NCI-H226 (cell line): ENCODE measurements around the gene ZNF296.
A peak's percentile ranks its signal among the peaks of the same experiment; 100 is the strongest.

Source experiments
- DNase-seq: peaks from one replicate; pipeline ENCODE4 v3.0.0-alpha.2; 2015

Gene ZNF296

GRCh38 chr19:45079063-45079910 lies 3.0 kb upstream of the ZNF296 start, which contains the start of gene GEMIN7:
TSS of gene GEMIN7 (plus strand) at chr19:45079260. CDS start at chr19:45090115, 10,855 bp downstream.
- peak; percentile 55 for DNase-seq

GRCh38 chr19:45078390-45079062 lies 2.2 kb upstream of the ZNF296 start:
- DNase-seq: no peak

- DNase-seq: no peak
Measured at GRCh38 chr19:45076851-45077730, 813 bp upstream of the ZNF296 start.

GRCh38 chr19:45075301-45076028 lies 813 bp downstream of the ZNF296 start:
- peak; percentile 55 for DNase-seq

DNA sequence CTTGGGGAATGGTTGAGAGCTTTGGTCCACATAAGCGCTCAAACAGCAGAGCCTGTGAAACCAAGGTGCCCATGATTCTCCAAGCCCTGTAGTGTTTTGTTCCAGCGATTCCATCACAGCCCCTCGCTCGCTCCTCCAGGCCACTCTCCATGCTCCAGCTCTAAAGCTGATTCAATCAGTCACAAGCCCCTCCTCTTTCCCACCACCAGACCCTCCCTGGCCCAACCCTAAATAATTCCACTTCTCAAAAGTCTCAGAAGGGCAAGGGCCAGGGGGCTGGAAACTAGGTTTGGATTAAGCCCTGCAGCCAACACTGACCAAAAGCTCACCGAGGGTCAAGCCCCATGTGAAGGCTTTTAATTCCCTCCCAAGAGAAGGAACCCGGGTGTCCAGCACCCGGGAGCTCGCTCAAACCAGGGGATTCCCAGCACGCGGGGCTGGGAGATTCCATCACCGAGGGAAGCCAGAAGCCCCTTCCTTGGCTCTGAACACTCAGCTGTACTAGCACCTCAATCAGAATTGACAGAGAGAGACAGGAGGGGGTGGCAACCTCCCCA lies 1.5 kb downstream of the ZNF296 start:
- no peak for DNase-seq

DNA sequence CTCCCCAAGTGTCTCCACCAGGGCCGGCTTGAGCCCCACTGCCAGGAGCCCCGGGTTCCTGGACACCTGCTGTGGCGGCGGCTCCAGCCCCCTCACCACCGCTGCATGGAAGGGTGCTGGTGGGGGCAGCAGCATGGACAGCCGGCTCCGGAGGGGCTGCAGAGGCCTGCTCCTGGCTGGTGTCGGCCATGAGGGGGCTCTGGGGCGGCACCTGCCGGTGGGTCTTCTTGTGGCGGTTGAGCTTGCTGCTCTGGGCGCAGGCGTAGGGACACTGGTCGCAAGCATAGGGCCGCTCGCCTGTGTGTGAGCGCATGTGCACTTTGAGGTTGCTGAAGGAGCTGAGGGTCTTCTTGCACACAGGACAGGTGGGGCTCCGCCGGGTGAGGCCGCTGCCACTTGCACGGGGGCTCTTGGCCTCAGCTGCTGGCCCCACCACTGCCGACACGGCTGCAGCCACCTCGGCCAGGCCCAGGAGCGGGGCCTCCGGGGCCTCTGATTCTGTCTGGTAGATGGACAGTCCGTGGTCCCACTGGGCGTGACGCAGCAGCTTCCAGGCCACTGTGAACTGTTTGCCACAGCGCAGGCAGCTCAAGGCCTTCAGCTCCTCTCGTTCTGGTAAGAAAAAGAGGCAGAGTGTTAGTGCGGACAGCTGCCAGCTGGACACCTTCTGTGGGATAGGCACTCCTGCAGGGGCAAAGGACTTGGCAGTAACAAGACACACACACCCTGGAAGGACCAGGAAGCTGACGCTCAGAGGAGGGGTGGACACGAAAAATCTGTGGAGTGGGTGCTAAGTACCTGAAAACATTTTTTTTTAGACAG lies 4.1 kb downstream of the ZNF296 start:
- no peak for DNase-seq

- no peak for DNase-seq
Measured at GRCh38 chr19:45071545-45071938, 4.7 kb downstream of the ZNF296 start.

DNA sequence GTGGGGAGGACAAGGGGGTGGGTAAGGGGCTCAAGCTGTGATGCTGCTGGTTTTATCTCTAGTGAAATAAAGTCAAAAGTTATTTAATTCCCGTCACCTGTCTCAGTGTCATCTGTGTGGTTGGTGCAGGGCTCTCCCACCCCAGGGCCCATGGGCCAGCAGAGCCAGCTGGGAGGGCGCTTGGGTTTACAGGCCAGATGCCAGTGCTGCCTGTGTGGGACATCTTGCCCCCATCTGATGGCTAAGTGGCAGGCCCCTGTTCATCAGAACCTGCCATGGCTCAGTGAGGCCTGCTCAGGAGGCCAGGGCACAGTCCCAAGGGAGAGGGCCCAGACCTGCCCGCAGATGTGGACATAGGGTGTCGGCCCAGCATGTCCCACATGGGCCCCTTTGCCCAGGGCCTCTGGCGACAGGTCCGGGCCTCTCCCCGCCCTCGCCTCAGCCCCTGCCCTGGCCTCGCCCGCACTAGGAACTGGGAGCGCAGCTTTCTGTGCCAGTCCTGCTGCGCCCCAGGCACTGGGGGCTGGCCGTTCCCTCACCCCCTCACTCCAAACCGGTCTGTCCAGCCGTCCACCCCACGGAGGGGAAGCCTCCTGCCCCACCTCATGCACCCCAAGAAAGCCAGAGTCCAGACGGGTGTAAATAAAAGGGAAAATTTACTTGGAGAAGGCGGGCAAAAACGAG lies 5.3 kb downstream of the ZNF296 start:
- no peak for DNase-seq

DNA sequence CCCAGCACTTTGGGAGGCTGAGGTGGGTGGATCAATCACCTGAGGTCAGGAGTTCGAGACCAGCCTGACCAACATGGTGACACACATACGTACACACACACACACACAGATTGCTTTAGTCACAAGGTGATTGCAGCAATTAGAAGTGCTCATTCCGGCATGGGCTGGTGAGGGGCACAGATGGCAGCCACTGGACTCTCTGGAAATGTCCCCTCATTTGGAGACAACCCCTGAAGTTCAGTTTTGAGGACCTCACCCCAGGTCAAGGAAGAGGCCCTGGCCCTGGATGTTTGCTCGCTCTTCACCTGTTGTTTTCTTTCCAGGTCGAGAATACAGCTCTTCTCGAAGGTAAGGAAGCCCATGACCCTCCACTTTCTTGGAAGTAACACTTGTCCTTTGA lies 6.1 kb downstream of the ZNF296 start:
- DNase-seq: no peak

DNA sequence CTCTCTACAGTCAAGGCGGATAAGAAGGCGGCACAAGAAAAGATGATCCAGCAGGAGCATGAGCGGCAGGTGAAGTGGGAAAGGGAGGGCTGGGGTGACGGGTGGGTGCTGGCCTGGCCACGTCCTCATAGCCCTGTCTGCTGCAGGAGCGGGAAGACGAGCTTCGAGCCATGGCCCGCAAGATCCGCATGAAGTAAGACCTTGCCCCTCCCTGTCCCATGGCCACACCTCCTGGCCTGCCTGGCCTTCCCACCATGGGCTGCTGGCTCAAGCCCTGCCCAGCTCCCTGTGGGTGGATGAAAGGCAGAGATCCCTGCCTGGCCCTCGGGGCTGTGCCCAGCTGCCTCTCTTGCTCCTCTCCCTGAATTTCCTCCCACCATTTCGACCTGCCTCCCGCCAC lies 7.2 kb downstream of the ZNF296 start:
- peak; percentile 55 for DNase-seq

GRCh38 chr19:45068041-45068440 lies 8.2 kb downstream of the ZNF296 start:
- DNase-seq: no peak

DNA sequence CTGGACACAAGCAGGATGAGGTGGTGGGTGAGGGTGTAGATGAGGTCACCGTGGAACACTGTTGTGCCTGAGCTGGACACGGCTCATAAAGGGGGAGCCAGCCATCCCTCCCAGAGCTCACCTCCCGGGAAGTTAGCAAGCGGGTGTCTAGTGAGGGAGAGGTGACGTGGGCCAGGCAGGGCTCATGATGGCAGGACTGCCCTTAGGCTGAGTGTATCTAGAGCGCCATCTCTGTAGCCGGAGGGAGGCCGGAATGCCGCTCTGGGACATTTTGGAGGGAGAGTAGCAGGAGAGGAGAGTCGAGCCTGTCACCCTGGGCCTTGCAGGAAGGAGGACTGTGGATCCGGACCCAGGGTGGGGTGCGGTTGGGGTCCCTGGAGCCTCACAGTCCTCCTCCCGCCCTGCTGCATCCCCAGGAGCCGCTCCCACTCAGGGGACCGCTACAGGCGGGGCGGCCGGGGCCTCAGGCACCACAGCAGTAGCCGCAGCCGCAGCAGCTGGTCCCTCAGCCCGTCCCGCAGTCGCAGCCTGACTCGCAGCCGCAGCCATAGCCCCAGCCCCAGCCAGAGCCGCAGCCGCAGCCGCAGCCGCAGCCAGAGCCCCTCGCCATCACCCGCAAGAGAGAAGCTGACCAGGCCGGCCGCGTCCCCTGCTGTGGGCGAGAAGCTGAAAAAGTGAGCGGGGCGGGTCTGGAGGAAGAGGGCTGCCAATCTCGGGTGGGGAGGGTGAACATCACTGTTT lies 9.2 kb downstream of the ZNF296 start:
- DNase-seq: no peak

DNA sequence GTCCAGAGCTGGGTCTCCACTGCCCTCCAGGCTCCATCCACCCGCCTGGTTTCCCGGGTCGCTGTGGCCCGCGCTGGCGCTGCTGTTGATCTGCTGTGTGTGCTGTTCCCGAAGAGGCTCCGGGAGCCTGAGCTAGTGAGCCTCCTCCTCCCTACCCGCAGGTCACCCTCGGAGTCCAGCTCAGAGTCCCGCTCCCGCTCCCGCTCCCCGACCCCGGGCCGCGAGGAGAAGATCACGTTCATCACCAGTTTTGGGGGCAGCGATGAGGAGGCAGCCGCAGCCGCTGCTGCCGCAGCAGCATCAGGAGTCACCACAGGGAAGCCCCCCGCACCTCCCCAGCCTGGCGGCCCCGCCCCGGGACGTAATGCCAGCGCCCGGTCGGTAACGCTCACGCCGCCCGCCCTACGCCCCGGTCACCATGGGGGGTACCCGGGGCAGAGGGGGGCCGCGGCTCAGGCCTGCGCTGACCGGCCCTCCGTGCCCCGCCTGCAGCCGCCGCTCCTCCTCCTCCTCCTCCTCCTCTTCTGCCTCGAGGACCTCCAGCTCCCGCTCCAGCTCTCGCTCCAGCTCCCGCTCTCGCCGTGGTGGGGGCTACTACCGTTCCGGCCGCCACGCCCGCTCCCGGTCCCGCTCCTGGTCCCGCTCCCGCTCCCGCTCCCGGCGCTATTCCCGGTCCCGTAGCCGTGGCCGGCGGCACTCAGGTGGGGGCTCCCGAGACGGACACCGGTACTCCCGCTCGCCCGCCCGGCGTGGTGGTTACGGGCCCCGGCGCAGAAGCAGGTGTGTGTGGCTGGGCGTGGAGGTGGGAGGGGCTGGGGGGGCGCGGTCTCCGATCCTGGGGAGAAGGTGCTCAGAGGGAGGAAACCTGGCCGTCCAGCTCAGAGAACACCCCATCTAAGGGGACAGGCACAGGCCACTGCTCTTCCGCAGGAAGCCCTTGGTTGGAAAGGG lies 12.2 kb downstream of the ZNF296 start:
- no peak for DNase-seq

DNA sequence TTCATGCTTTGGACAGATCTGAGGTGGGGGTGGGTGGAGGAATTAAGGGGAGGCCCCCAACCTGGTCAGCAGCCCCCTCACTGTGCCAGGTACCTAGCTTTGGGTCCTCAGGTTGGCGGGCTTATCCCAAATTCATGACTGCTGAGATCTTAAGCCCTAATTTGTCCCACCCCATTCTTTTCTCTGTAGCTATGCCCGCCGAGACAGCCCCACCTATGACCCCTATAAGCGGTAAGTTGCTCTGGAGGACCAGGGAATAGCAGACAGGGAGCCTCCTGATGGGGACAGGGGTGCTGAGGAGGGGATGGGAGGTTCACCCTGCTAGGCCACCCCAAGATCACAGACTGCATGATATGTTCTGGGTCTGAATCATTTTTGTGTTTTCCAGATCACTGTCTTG lies 14.3 kb downstream of the ZNF296 start:
- no peak for DNase-seq

DNA sequence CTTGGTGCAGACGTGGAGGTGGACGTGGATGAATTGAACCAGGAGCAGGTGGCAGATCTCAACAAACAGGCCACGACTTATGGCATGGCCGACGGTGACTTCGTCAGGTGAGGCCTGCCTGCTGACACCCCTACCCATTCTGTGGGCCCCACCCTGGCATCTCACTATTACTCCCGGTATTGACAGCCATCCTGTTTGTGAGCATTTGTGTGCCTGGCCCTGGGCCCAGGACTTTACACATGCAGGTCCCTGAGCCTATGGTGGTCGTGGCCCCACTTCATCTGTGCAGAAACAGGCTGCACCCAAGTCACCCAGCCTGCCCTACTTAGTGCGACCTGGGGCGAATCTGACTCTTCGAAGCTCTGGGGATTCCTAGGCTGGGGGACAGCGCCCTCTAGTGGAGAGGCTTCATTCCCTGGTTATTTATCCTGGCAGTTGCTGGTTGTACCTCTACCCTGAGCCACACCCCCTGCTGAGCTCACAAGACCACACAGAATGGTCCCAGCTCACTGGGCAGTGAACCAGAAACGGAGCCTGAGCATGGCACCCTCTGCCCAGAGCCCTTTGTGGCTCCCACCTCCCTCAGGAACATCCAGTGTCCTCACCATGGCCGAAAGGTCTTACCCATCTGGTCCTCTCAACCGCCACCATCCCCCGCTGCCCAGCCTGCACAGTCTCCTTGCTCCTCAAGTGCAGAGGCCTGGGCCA lies 16.9 kb downstream of the ZNF296 start:
- DNase-seq: peak; percentile 24

DNA sequence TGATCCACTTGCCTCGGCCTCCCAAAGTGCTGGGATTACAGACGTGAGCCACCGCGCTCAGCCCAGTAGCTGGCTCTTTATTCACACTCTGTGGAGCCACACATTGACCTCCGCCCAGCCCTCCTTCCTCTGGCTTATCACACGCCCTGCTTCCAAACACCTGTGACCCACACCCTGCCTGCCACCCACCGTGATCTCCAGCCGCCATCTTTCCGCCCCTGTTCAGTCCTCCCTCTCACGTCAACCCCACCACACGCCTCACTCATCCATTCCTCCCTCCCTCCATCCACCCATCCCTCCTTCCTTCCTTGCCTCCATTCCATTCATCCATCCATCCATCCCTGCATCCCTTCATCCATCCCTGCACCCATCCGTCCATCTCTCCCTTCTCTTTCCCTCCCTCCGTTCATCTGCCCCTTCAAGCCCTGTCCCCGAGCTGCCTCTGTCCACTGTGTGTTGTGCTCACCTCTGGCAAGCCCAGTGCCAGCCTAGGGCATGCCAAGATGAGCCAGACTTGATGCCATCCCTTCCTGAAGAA lies 17.6 kb downstream of the ZNF296 start:
- no peak for DNase-seq

GRCh38 chr19:45057444-45057843 lies 18.8 kb downstream of the ZNF296 start:
- no peak for DNase-seq

GRCh38 chr19:45056831-45057230 lies 19.4 kb downstream of the ZNF296 start:
- no peak for DNase-seq
